K562 (cell line): ENCODE measurements around the gene KCNJ10. TPM values are rescaled to one million over a fixed set of nuclear protein-coding genes. Genes with fewer than 3 reads are reported as not detected.

Experiments used
- ATAC-seq: fragments of 200-7000 bp; cut with Tn5 transposase; 3 replicates; pipeline ENCODE4 v1.9.1; 2020; ENCODE audit warnings: moderate library complexity
- BruUV-seq: library from RNA; stranded (reverse); fragments of 400-500 nt; replicated peaks from 2 replicates; lab custom pipeline; 2021; lab: Mats Ljungman, UMichigan
- CTCF ChIA-PET: fragments of 300-600 bp; formaldehyde crosslinking; extraction: SDS; loops from one replicate; lab custom pipeline; 2021; ENCODE audit warnings: low intra/inter-chr PET ratio; lab: Yijun Ruan, JAX
- POLR2A ChIA-PET: fragments of 300-600, 350-650 bp; sonication (Branson Sonifier 250); formaldehyde crosslinking; extraction: SDS; loops from one replicate; lab custom pipeline; 2021; ENCODE audit warnings: antibody characterized with exemption, inconsistent platforms; lab: Yijun Ruan, JAX
- DNase-seq, 4 experiments: peaks; one replicate each; pipeline versions ENCODE4 v3.0.0 to v3.0.0-alpha.2; 2011 to 2018; ENCODE audit warnings: low spot score in 3 of 4, mixed read lengths in 3 of 4; ENCODE audit errors: extremely low read depth in 1 of 4
- FAIRE-seq: peaks from 2 replicates; lab custom pipeline; 2011; peaks lifted over from hg19 to GRCh38; lab: Jason Lieb, UNC
- H2AFZ ChIP-seq: 2 replicates; pipeline ENCODE4 v1.6.0; 2011; ENCODE audit warnings: low read depth, low read length, control low read depth, inconsistent platforms
- H3K27ac ChIP-seq: fragments of 200-600 bp; 3 replicates; pipeline ENCODE4 v1.8.0; 2011; ENCODE audit warnings: low read depth, mild to moderate bottlenecking, control low read depth, inconsistent platforms, low read length, moderate library complexity, mixed read lengths; ENCODE audit errors: extremely low read depth
- H3K27me3 ChIP-seq, 2 experiments: fragments of 300-600 bp in 1 of 2; 2 replicates in 1 of 2; 3 replicates in 1 of 2; pipeline versions ENCODE4 v1.6.0 to v1.8.0; 2011; ENCODE audit warnings: inconsistent platforms in 2 of 2, low read length in 2 of 2, mild to moderate bottlenecking in 1 of 2, mixed read lengths in 1 of 2, moderate library complexity in 1 of 2; ENCODE audit not compliant: control insufficient read depth in 2 of 2, insufficient read depth in 2 of 2
- H3K36me3 ChIP-seq: fragments of 300-600 bp; 3 replicates; pipeline ENCODE4 v1.8.0; 2011; ENCODE audit warnings: mild to moderate bottlenecking, low read length, inconsistent platforms; ENCODE audit not compliant: control insufficient read depth, insufficient read depth
- H3K4me1 ChIP-seq, 2 experiments: fragments of 200-600 bp in 1 of 2; replicated peaks in 1 of 2; 2 replicates in 1 of 2; 3 replicates in 1 of 2; pipeline versions ENCODE4 v1.5.1 to v1.8.0; 2011; ENCODE audit warnings: inconsistent platforms in 2 of 2, low read length in 2 of 2, mild to moderate bottlenecking in 1 of 2, mixed read lengths in 1 of 2, moderate library complexity in 1 of 2; ENCODE audit not compliant: control insufficient read depth in 2 of 2, insufficient read depth in 2 of 2
- H3K4me2 ChIP-seq: 2 replicates; pipeline ENCODE4 v1.6.1; 2011; ENCODE audit warnings: low read length, control low read depth, inconsistent platforms, mixed read lengths; ENCODE audit not compliant: insufficient read depth
- H3K4me3 ChIP-seq: fragments of 200-600 bp; sonication (generic), shearing (Covaris generic); 2 replicates; pipeline ENCODE4 v1.5.1; 2016; ENCODE audit warnings: control low read depth, inconsistent platforms
- H3K79me2 ChIP-seq: fragments of 200-600 bp; 3 replicates; pipeline ENCODE4 v1.8.0; 2011; ENCODE audit warnings: low read length, inconsistent platforms; ENCODE audit not compliant: control insufficient read depth, insufficient read depth
- H3K9ac ChIP-seq, 2 experiments: 2 replicates each; pipeline versions ENCODE4 v1.6.0 to v1.6.1; 2011; ENCODE audit warnings: low read depth in 2 of 2, low read length in 2 of 2, control low read depth in 1 of 2, inconsistent platforms in 1 of 2, mild to moderate bottlenecking in 1 of 2, mixed read lengths in 1 of 2; ENCODE audit not compliant: insufficient read depth in 1 of 2
- H3K9me1 ChIP-seq: one replicate; pipeline ENCODE4 v1.6.0; 2011; ENCODE audit warnings: inconsistent platforms, mild to moderate bottlenecking, low read length, moderate library complexity; ENCODE audit not compliant: control insufficient read depth, insufficient read depth
- H3K9me3 ChIP-seq: replicated peaks from 2 replicates; pipeline ENCODE4 v1.5.1; 2011; ENCODE audit warnings: low read depth, low read length, inconsistent platforms; ENCODE audit not compliant: control insufficient read depth, insufficient read depth
- H4K20me1 ChIP-seq: replicated peaks from 2 replicates; pipeline ENCODE4 v1.6.1; 2011; ENCODE audit warnings: low read length, inconsistent platforms, mixed read lengths; ENCODE audit not compliant: control insufficient read depth, insufficient read depth
- ATF7 ChIP-seq: fragments of 450-650 bp; IDR thresholded peaks from 2 replicates; pipeline ENCODE4 v1.7.1; 2014; ENCODE audit warnings: mild to moderate bottlenecking, moderate library complexity
- CBFB ChIP-seq: sonication (generic); formaldehyde crosslinking; IDR thresholded peaks from 2 replicates; pipeline ENCODE4 v1.4.0; 2020; ENCODE audit warnings: mild to moderate bottlenecking, missing genetic modification reagents
- CTBP1 ChIP-seq: fragments of 450-650 bp; IDR thresholded peaks from 2 replicates; pipeline ENCODE4 v1.6.1; 2016; ENCODE audit warnings: borderline replicate concordance
- EGR1 ChIP-seq: fragments of 450-650 bp; conservative IDR thresholded peaks from 2 replicates; pipeline ENCODE4 v1.6.1; 2017; ENCODE audit warnings: mild to moderate bottlenecking
- HCFC1 ChIP-seq: IDR thresholded peaks from 2 replicates; pipeline ENCODE4 v1.6.1; 2012; ENCODE audit warnings: low read depth, low read length, improper control_type of control experiment
- MBD2 ChIP-seq: sonication (generic); IDR thresholded peaks from 2 replicates; pipeline ENCODE4 v1.6.1; 2016; ENCODE audit warnings: low read depth, borderline replicate concordance
- MEIS2 ChIP-seq: fragments of 450-650 bp; IDR thresholded peaks from 2 replicates; pipeline ENCODE4 v1.6.1; 2014; ENCODE audit warnings: mild to moderate bottlenecking; ENCODE audit not compliant: partially characterized antibody
- MTA3 ChIP-seq: fragments of 450-650 bp; formaldehyde crosslinking; IDR thresholded peaks from 2 replicates; pipeline ENCODE4 v1.6.1; 2017; ENCODE audit warnings: mild to moderate bottlenecking, borderline replicate concordance
- MTF1 ChIP-seq: fragments of 250-450 bp; sonication (Bioruptor Pico); IDR thresholded peaks from 2 replicates; pipeline ENCODE4 v1.9.0; 2021; ENCODE audit warnings: moderate library complexity, mild to moderate bottlenecking, inconsistent platforms, borderline replicate concordance
- NR2C2 ChIP-seq, 2 experiments: fragments of 200-800 bp in 1 of 2; sonication (Bioruptor generic) in 1 of 2; sonication (generic) in 1 of 2; formaldehyde crosslinking in 1 of 2; IDR thresholded peaks; 2 replicates each; pipeline versions ENCODE4 v1.6.1 to v1.8.0; 2016 to 2022; ENCODE audit warnings: mild to moderate bottlenecking in 1 of 2, missing compliant biosample characterization in 1 of 2, missing genetic modification characterization in 1 of 2, missing genetic modification reagents in 1 of 2
- RAD21 ChIP-seq, 2 experiments: fragments of 250-450 bp in 1 of 2; fragments of 450-650 bp in 1 of 2; sonication (Bioruptor Pico) in 1 of 2; formaldehyde crosslinking in 1 of 2; IDR thresholded peaks in 1 of 2; conservative IDR thresholded peaks in 1 of 2; 2 replicates each; pipeline versions ENCODE4 v1.4.0 to v1.8.0; 2020 to 2022; ENCODE audit warnings: mild to moderate bottlenecking in 2 of 2, moderate library complexity in 1 of 2
- TBP ChIP-seq: optimal IDR thresholded peaks from 2 replicates; pipeline ENCODE3; 2011; ENCODE audit warnings: low read depth, low read length, improper control_type of control experiment
- ZNF24 ChIP-seq: fragments of 450-650 bp; IDR thresholded peaks from 2 replicates; pipeline ENCODE4 v1.6.1; 2016
- WGBS: fragments of 100-300 bp; shearing (Covaris generic); methylation state at CpG from one replicate; pipeline ENCODE4 v1.1.6; 2016; ENCODE audit warnings: low coverage, mixed read lengths; ENCODE audit not compliant: insufficient coverage; ENCODE audit errors: missing lambda C conversion rate; 5-methylcytosine and 5-hydroxymethylcytosine counted together
- in situ Hi-C: fragments of 300-500 bp; cut with MboI; formaldehyde crosslinking; loops from 4 replicates; pipeline ENCODE4 v1.15.0; 2018; ENCODE audit warnings: inconsistent platforms, mixed read lengths
- intact Hi-C: fragments of 100-400 bp; cut with micrococcal nuclease; formaldehyde crosslinking; loops from 2 replicates; pipeline ENCODE4 v1.14.2; 2022
- polyA plus RNA-seq, 8 experiments: library from polyadenylated mRNA; depleted of rRNA in 4 of 8; stranded (reverse) in 5 of 8; unstranded in 3 of 8; fragments of >200 nt; fragmentation: Nextera tagmentation in 2 of 8; fragmentation: Illumina TruSeq in 1 of 8; extraction: Ambion mirVana in 2 of 8; extraction: Trizol in 1 of 8; gene quantifications; 2 replicates each; pipeline versions ENCODE4 v1.2.1 to v1.2.3, GENCODE V29; 2011 to 2014; ENCODE audit warnings: inconsistent platforms in 1 of 8, missing spikeins in 1 of 8
- total RNA-seq, 7 experiments: library from RNA; depleted of rRNA in 6 of 7; stranded (reverse); fragments of >200 nt in 6 of 7; fragmentation: Illumina TruSeq in 2 of 7; extraction: Trizol in 2 of 7; gene quantifications; 2 replicates each; pipeline versions ENCODE4 v1.2.1 to v1.2.3, GENCODE V29; 2011 to 2021; ENCODE audit warnings: low replicate concordance in 1 of 7
- TF ChIP-seq, protein P1 (sequence below): fragments of 250-450 bp; sonication (Bioruptor Pico); IDR thresholded peaks from 2 replicates; pipeline ENCODE4 v1.4.0; 2020; ENCODE audit warnings: mild to moderate bottlenecking, moderate library complexity, borderline replicate concordance
- TF ChIP-seq, protein P2 (sequence below): fragments of 450-650 bp; IDR thresholded peaks from 2 replicates; pipeline ENCODE4 v1.6.1; 2016; ENCODE audit warnings: antibody characterized with exemption

Gene KCNJ10
- total and polyA plus RNA-seq, 9 of the 15 experiments (the other 6 are each of a cell fraction or from before 2014, with no cell fraction given): 0.06 to 0.11 TPM; not detected in 7

DNA sequence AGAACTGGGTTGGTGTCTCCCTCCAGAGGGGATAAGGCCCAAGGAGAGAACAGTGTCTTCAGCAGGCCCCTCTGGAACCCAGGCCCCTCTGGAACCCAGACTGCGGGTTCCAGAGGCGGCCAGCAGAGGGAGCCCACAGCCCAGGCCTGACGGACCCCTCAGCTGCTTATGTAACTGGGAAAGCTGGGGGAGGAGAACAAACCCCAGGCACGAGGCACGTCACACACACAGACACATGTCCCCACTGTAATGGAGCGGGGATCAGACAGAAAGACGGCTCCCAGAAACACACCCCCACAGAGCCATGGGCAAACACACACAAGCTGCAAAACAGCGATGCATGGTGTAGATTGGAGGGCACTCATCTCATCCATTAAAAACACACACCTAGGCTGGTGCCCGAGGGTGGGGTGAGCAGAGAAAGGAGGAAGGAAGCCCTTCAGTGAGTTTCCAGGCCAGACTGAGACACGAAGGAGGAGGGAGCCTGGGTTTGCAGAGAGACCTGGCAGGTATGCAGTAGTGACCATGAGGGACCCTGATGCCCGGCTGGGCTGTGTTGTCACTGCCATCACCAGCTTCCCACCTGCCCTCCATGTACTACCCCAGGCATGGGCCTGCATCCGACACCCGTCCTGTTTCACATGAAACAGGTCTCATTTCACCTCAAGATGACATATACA, 31.2 kb upstream of the KCNJ10 start:
- Histone ChIP-seq H4K20me1 (peaks cover 4% of the 10 kb centered on the region; the same call in 1 of the 2 replicates), H3K4me3 (no peak overlapping the region), H3K27ac (no peak overlapping the region; the same call in 2 of the 3 replicates), H3K4me2 (peak overlapping the region; percentile 56), H3K79me2 (no peaks in the 10 kb centered on the region), H3K9ac (no peak overlapping the region), H3K9me3 (no peaks in the 10 kb centered on the region), H3K4me1 (peaks cover 18 to 26% of the 10 kb centered on the region in 2 experiments; a peak in 4 of 5 replicates), H3K36me3 (no peaks in the 10 kb centered on the region), H3K9me1 (no peaks in the 10 kb centered on the region), H3K27me3 (no peaks in the 10 kb centered on the region), H2AFZ (peak overlapping the region; percentile 99)
- CTCF ChIA-PET: interaction anchor here (0.6 to 2.9 kb wide), 6 partner anchors 63 to 1092 kb away, joined by 3 to 11 read pairs (median 4); no protein-coding TSS in a partner anchor
- BruUV-seq: no TSS peak
- intact Hi-C loops: loop anchor here (1.0 to 2.0 kb wide), 5 partner anchors 62 to 275 kb away; no protein-coding TSS in a partner anchor
- POLR2A ChIA-PET: interaction anchor here (0.6 to 1.1 kb wide), 4 partner anchors 8 to 151 kb away, joined by 3 to 6 read pairs (median 4); no protein-coding TSS in a partner anchor
- DNase-seq (peak; percentile 86 to 89 (median 88)), ATAC-seq (peak; percentile 66), FAIRE-seq (peak; percentile 95)
- in situ Hi-C loops: loop anchor here (10.0 kb wide), 1 partner anchor 274 kb away; no protein-coding TSS in a partner anchor
- 39% methylated on average over 9 of the region's 13 CpGs for WGBS
- TF ChIP-seq MEIS2 (peak; percentile 11), MBD2 (no peak), EGR1 (0 out of 2 replicates have a peak, but pooled peaks have one; percentile 23), CBFB (CRISPR knock-in tag) (0 out of 2 replicates have a peak, but pooled peaks have one; percentile 39), HCFC1 (peak; percentile 35; the same call in 1 of the 2 replicates), TBP (peak; percentile 36), MTF1 (CRISPR knock-in tag) (no peak), ATF7 (peak; percentile 74; the same call in 1 of the 2 replicates), NR2C2 (CRISPR knock-in tag; IDR thresholded peaks at IDR 0.05) (0 out of 2 replicates have a peak, but pooled peaks have one; percentile 49), NR2C2 (tag; IDR thresholded peaks at IDR 0.05) (no peak), ZNF24 (no peak), CTBP1 (peak; percentile 26; the same call in 1 of the 2 replicates), MTA3 (peak; percentile 33; the same call in 1 of the 2 replicates), RAD21 (CRISPR knock-in tag; conservative IDR thresholded peaks at IDR 0.05 in 1 of 2, IDR thresholded peaks at IDR 0.05 in 1 of 2) (peak; percentile 93 to 94)
- TF ChIP-seq, protein P1, sequence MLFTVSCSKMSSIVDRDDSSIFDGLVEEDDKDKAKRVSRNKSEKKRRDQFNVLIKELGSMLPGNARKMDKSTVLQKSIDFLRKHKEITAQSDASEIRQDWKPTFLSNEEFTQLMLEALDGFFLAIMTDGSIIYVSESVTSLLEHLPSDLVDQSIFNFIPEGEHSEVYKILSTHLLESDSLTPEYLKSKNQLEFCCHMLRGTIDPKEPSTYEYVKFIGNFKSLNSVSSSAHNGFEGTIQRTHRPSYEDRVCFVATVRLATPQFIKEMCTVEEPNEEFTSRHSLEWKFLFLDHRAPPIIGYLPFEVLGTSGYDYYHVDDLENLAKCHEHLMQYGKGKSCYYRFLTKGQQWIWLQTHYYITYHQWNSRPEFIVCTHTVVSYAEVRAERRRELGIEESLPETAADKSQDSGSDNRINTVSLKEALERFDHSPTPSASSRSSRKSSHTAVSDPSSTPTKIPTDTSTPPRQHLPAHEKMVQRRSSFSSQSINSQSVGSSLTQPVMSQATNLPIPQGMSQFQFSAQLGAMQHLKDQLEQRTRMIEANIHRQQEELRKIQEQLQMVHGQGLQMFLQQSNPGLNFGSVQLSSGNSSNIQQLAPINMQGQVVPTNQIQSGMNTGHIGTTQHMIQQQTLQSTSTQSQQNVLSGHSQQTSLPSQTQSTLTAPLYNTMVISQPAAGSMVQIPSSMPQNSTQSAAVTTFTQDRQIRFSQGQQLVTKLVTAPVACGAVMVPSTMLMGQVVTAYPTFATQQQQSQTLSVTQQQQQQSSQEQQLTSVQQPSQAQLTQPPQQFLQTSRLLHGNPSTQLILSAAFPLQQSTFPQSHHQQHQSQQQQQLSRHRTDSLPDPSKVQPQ (CRISPR knock-in tag): 0 out of 2 replicates have a peak, but pooled peaks have one; percentile 34
- TF ChIP-seq, protein P2, sequence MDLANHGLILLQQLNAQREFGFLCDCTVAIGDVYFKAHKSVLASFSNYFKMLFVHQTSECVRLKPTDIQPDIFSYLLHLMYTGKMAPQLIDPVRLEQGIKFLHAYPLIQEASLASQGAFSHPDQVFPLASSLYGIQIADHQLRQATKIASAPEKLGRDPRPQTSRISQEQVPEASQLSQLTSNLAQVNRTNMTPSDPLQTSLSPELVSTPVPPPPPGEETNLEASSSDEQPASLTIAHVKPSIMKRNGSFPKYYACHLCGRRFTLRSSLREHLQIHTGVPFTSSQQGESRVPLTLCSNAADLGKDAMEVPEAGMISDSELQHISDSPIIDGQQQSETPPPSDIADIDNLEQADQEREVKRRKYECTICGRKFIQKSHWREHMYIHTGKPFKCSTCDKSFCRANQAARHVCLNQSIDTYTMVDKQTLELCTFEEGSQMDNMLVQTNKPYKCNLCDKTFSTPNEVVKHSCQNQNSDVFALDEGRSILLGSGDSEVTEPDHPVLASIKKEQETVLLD: 0 out of 2 replicates have a peak, but pooled peaks have one; percentile 27
